Esophagus (tissue), 2 donors: ENCODE measurements around the gene TSSK6. TPM values are rescaled to one million over a fixed set of nuclear protein-coding genes. Genes with fewer than 3 reads are reported as not detected.

ENCODE experiments used
- H3K27ac ChIP-seq, 2 donors: one replicate each; pipeline ENCODE4 v1.5.1; 2013; ENCODE audit warnings: low read depth in 2 of 2, mild to moderate bottlenecking in 2 of 2, inconsistent platforms in 1 of 2, low read length in 1 of 2, moderate library complexity in 1 of 2
- H3K27me3 ChIP-seq, 2 donors: one replicate each; pipeline ENCODE4 v1.6.1; 2013; ENCODE audit warnings: low read length in 2 of 2, control low read depth in 1 of 2, mild to moderate bottlenecking in 1 of 2; ENCODE audit not compliant: insufficient read depth in 2 of 2, control insufficient read depth in 1 of 2
- H3K36me3 ChIP-seq, 2 donors: one replicate each; pipeline ENCODE4 v1.6.1; 2013; ENCODE audit warnings: low read length in 1 of 2; ENCODE audit not compliant: control insufficient read depth in 2 of 2, insufficient read depth in 2 of 2
- H3K4me1 ChIP-seq, 2 donors: one replicate each; pipeline ENCODE4 v1.6.1; 2013; ENCODE audit warnings: low read length in 1 of 2; ENCODE audit not compliant: control insufficient read depth in 2 of 2, insufficient read depth in 2 of 2
- H3K4me3 ChIP-seq, 2 donors: one replicate each; pipeline ENCODE4 v1.5.1; 2013; ENCODE audit warnings: low read length in 2 of 2, mild to moderate bottlenecking in 2 of 2, low read depth in 1 of 2, moderate library complexity in 1 of 2
- H3K9me3 ChIP-seq, 2 donors: one replicate each; pipeline ENCODE4 v1.6.1; 2013; ENCODE audit warnings: mild to moderate bottlenecking in 2 of 2, low read depth in 1 of 2, low read length in 1 of 2, moderate library complexity in 1 of 2; ENCODE audit not compliant: control insufficient read depth in 2 of 2, insufficient read depth in 1 of 2
- WGBS, 2 donors: extraction: QIAGEN DNeasy Blood & Tissue Kit; methylation state at CpG; one replicate each; pipeline ENCODE4 v1.1.7; 2013; 5-methylcytosine and 5-hydroxymethylcytosine counted together
- polyA plus RNA-seq, 2 donors: library from polyadenylated mRNA; stranded (reverse); fragments of 200-250 nt; gene quantifications; one replicate each; pipeline ENCODE4 v1.2.3, GENCODE V29; 2013
- donor health status: healthy with polysubstance abuse.
- donor health status: Bipolar disorder and iron deficiency.

The TSSK6 gene
- polyA plus RNA-seq, 2 donors, result 1.0 to 1.2 TPM

- peaks cover 0 to 2% of the 10 kb centered on the region in 2 donors for H3K9me3 ChIP-seq
- H3K27me3 ChIP-seq, result no peaks in the 10 kb centered on the region
- no peak overlapping the region for H3K4me3 ChIP-seq
- 88 to 90% methylated on average over 10 of the region's 10 CpGs for WGBS, 2 donors
- H3K36me3 ChIP-seq, result no peaks in the 10 kb centered on the region
- H3K4me1 ChIP-seq, result no peaks in the 10 kb centered on the region
- no peak overlapping the region for H3K27ac ChIP-seq
Observed at GRCh38 chr19:19553670-19554069, 38.3 kb upstream of the TSSK6 start.

GRCh38 chr19:19552798-19553197 lies 37.5 kb upstream of the TSSK6 start:
- Histone ChIP-seq H3K36me3 (no peaks in the 10 kb centered on the region), H3K4me3 (no peak overlapping the region), H3K9me3 (peaks cover 0 to 2% of the 10 kb centered on the region in 2 donors), H3K4me1 (no peaks in the 10 kb centered on the region), H3K27ac (no peak overlapping the region), H3K27me3 (no peaks in the 10 kb centered on the region)
- WGBS, 2 donors, result 50 to 52% methylated on average over 6 of the region's 6 CpGs

GRCh38 chr19:19551853-19552192 lies 36.5 kb upstream of the TSSK6 start:
- H3K36me3 ChIP-seq, result no peaks in the 10 kb centered on the region
- H3K9me3 ChIP-seq, result peaks cover 0 to 2% of the 10 kb centered on the region in 2 donors
- 71 to 75% methylated on average over 14 of the region's 14 CpGs for WGBS, 2 donors
- peaks cover 0 to 2% of the 10 kb centered on the region in 2 donors for H3K4me1 ChIP-seq
- H3K4me3 ChIP-seq, result no peak overlapping the region
- no peak overlapping the region for H3K27ac ChIP-seq
- no peaks in the 10 kb centered on the region for H3K27me3 ChIP-seq

- H3K4me3 ChIP-seq, result no peak overlapping the region
- peaks cover 0 to 2% of the 10 kb centered on the region in 2 donors for H3K9me3 ChIP-seq
- no peaks in the 10 kb centered on the region for H3K27me3 ChIP-seq
- H3K36me3 ChIP-seq, result no peaks in the 10 kb centered on the region
- peaks cover 0 to 2% of the 10 kb centered on the region in 2 donors for H3K4me1 ChIP-seq
- H3K27ac ChIP-seq, result no peak overlapping the region
- WGBS, 2 donors, result 74 to 78% methylated on average over 10 of the region's 10 CpGs
Observed at GRCh38 chr19:19550972-19551852, 35.9 kb upstream of the TSSK6 start.

GRCh38 chr19:19550485-19550929 lies 35.2 kb upstream of the TSSK6 start:
- no peaks in the 10 kb centered on the region for H3K27me3 ChIP-seq
- H3K4me3 ChIP-seq, result no peak overlapping the region
- H3K27ac ChIP-seq, result no peak overlapping the region
- H3K36me3 ChIP-seq, result no peaks in the 10 kb centered on the region
- WGBS, 2 donors, result 42 to 45% methylated on average over 8 of the region's 8 CpGs
- peaks cover 0 to 2% of the 10 kb centered on the region in 2 donors for H3K9me3 ChIP-seq
- H3K4me1 ChIP-seq, result peaks cover 0 to 2% of the 10 kb centered on the region in 2 donors

GRCh38 chr19:19549804-19550464 lies 34.6 kb upstream of the TSSK6 start:
- Histone ChIP-seq H3K9me3 (peaks cover 0 to 2% of the 10 kb centered on the region in 2 donors), H3K4me1 (peaks cover 0 to 2% of the 10 kb centered on the region in 2 donors), H3K4me3 (no peak overlapping the region), H3K27me3 (no peaks in the 10 kb centered on the region), H3K36me3 (no peaks in the 10 kb centered on the region), H3K27ac (no peak overlapping the region)
- WGBS, 2 donors, result 59 to 66% methylated on average over 23 of the region's 23 CpGs

- Histone ChIP-seq H3K4me3 (no peak overlapping the region), H3K27me3 (no peaks in the 10 kb centered on the region), H3K4me1 (peaks cover 0 to 2% of the 10 kb centered on the region in 2 donors), H3K27ac (no peak overlapping the region), H3K9me3 (peaks cover 0 to 2% of the 10 kb centered on the region in 2 donors), H3K36me3 (no peaks in the 10 kb centered on the region)
- WGBS, 2 donors, result 66 to 67% methylated on average over 13 of the region's 13 CpGs
Observed at GRCh38 chr19:19548915-19549759, 33.8 kb upstream of the TSSK6 start.

- WGBS, 2 donors, result 36 to 44% methylated on average over 12 to 15 of the region's 15 CpGs
- no peaks in the 10 kb centered on the region for H3K27me3 ChIP-seq
Observed at GRCh38 chr19:19547674-19548336, 32.5 kb upstream of the TSSK6 start.

GRCh38 chr19:19546751-19547162 lies 31.4 kb upstream of the TSSK6 start:
- Histone ChIP-seq H3K36me3 (no peaks in the 10 kb centered on the region), H3K4me1 (peaks cover 0 to 2% of the 10 kb centered on the region in 2 donors), H3K4me3 (no peak overlapping the region), H3K27ac (no peak overlapping the region), H3K9me3 (peaks cover 0 to 2% of the 10 kb centered on the region in 2 donors), H3K27me3 (no peaks in the 10 kb centered on the region)
- WGBS, 2 donors, result 44 to 46% methylated on average over 19 of the region's 19 CpGs

More at GRCh38 chr19:19547674-19548336, 32.5 kb upstream of the TSSK6 start:
- peaks cover 0 to 2% of the 10 kb centered on the region in 2 donors for H3K4me1 ChIP-seq
- H3K36me3 ChIP-seq, result no peaks in the 10 kb centered on the region
- no peak overlapping the region for H3K27ac ChIP-seq
- H3K9me3 ChIP-seq, result peaks cover 0 to 2% of the 10 kb centered on the region in 2 donors
- H3K4me3 ChIP-seq, result no peak overlapping the region
